Fibroblast of lung (primary cell): Measurements from ENCODE around the gene SNRNP25.
"Not testable (repeated sequence)": the region's sequence is repeated elsewhere in the genome, so short reads cannot be mapped to it uniquely, and the experiment has no call there.

Experiments used
- EZH2 ChIP-seq: IDR thresholded peaks from 2 replicates; pipeline ENCODE4 v1.5.1; 2012; ENCODE audit warnings: low read length, control low read depth, mild to moderate bottlenecking; ENCODE audit errors: missing control alignments
- TF ChIP-seq, protein P1 (sequence below), 2 donors: IDR thresholded peaks in 1 of 2; conservative IDR thresholded peaks in 1 of 2; 1 replicate in 1 of 2; 2 replicates in 1 of 2; pipeline ENCODE4 v1.5.1; 2011 to 2012; ENCODE audit warnings: low read length in 2 of 2, control low read depth in 1 of 2, inconsistent platforms in 1 of 2, low read depth in 1 of 2, mild to moderate bottlenecking in 1 of 2

DNA sequence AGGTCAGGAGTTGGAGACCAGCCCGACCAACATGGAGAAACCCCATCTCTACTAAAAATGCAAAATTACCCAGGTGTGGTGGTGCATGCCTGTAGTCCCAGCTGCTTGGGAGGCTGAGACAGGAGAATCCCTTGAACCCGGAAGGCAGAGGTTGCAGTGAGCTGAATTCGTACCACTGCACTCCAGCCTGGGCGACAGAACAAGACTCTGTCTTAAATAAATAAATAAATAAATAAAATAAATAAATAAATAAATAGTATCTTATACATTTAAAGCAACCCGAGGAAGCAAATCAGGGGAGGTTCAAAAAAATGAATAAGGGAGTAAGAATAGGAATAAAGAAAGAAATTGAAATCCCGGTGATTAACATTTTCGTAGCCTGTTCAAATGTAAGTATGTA lies 7.1 kb upstream of the SNRNP25 start:
- TF ChIP-seq, protein P1, sequence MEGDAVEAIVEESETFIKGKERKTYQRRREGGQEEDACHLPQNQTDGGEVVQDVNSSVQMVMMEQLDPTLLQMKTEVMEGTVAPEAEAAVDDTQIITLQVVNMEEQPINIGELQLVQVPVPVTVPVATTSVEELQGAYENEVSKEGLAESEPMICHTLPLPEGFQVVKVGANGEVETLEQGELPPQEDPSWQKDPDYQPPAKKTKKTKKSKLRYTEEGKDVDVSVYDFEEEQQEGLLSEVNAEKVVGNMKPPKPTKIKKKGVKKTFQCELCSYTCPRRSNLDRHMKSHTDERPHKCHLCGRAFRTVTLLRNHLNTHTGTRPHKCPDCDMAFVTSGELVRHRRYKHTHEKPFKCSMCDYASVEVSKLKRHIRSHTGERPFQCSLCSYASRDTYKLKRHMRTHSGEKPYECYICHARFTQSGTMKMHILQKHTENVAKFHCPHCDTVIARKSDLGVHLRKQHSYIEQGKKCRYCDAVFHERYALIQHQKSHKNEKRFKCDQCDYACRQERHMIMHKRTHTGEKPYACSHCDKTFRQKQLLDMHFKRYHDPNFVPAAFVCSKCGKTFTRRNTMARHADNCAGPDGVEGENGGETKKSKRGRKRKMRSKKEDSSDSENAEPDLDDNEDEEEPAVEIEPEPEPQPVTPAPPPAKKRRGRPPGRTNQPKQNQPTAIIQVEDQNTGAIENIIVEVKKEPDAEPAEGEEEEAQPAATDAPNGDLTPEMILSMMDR (conservative IDR thresholded peaks at IDR 0.05 in 1 of 2, IDR thresholded peaks at IDR 0.05 in 1 of 2; ENCODE audit: low read depth in 1 of 2, low read length in 2 of 2) = not testable (repeated sequence)
- not testable (repeated sequence) for TF ChIP-seq EZH2
